TTC549 (cell line): ENCODE results near the gene TEKT1.
"Not testable (repeated sequence)": the region's sequence is repeated elsewhere in the genome, so short reads cannot be mapped to it uniquely, and the experiment has no call there.

Experiments used
- FAIRE-seq: peaks from 2 replicates; lab custom pipeline; 2012; peaks lifted over from hg19 to GRCh38; lab: Jason Lieb, UNC

TEKT1 gene

GRCh38 chr17:6831661-6832263 lies at the start of gene TEKT1:
Gene TEKT1 (minus strand): TSS chr17:6831729. CDS start chr17:6830376, 1,353 bp downstream.
- no peak for FAIRE-seq

- FAIRE-seq = not testable (repeated sequence)
Measured at GRCh38 chr17:6879221-6879975, 47.9 kb upstream of the TEKT1 start.

- FAIRE-seq = not testable (repeated sequence)
Measured at GRCh38 chr17:6875276-6875675, 43.7 kb upstream of the TEKT1 start.

- no peak for FAIRE-seq
Measured at GRCh38 chr17:6872936-6873335, 41.4 kb upstream of the TEKT1 start.

GRCh38 chr17:6870841-6871240 lies 39.3 kb upstream of the TEKT1 start:
- no peak for FAIRE-seq

- FAIRE-seq = no peak
Measured at GRCh38 chr17:6868582-6868981, 37.1 kb upstream of the TEKT1 start.

- no peak for FAIRE-seq
Measured at GRCh38 chr17:6867849-6868248, 36.3 kb upstream of the TEKT1 start.

GRCh38 chr17:6862825-6863224 lies 31.3 kb upstream of the TEKT1 start:
- no peak for FAIRE-seq

- FAIRE-seq = no peak
Measured at GRCh38 chr17:6862122-6862521, 30.6 kb upstream of the TEKT1 start.

GRCh38 chr17:6857904-6858303 lies 26.4 kb upstream of the TEKT1 start:
- FAIRE-seq = no peak

- no peak for FAIRE-seq
Measured at GRCh38 chr17:6857336-6857735, 25.8 kb upstream of the TEKT1 start.

GRCh38 chr17:6856051-6856450 lies 24.5 kb upstream of the TEKT1 start:
- no peak for FAIRE-seq

GRCh38 chr17:6853764-6854442 lies 22.4 kb upstream of the TEKT1 start:
- FAIRE-seq = no peak

- FAIRE-seq = not testable (repeated sequence)
Measured at GRCh38 chr17:6848545-6849179, 17.1 kb upstream of the TEKT1 start.

GRCh38 chr17:6846138-6846537 lies 14.6 kb upstream of the TEKT1 start:
- not testable (repeated sequence) for FAIRE-seq

GRCh38 chr17:6844406-6844805 lies 12.9 kb upstream of the TEKT1 start:
- FAIRE-seq = not testable (repeated sequence)

GRCh38 chr17:6843241-6843880 lies 11.8 kb upstream of the TEKT1 start:
- peak; percentile 63 for FAIRE-seq

GRCh38 chr17:6841769-6842168 lies 10.2 kb upstream of the TEKT1 start:
- not testable (repeated sequence) for FAIRE-seq

GRCh38 chr17:6830383-6830986 lies 1.0 kb downstream of the TEKT1 start:
- FAIRE-seq = no peak

- FAIRE-seq = no peak
Measured at GRCh38 chr17:6823011-6823442, 8.5 kb downstream of the TEKT1 start.

- no peak for FAIRE-seq
Measured at GRCh38 chr17:6818938-6819337, 12.6 kb downstream of the TEKT1 start.

- FAIRE-seq = not testable (repeated sequence)
Measured at GRCh38 chr17:6816368-6816767, 15.2 kb downstream of the TEKT1 start.
